NCI-H2107 treated with DMSO at 0.1 percent for 48 hours (cell line): ENCODE results near the gene PIK3C2G.
"Not testable (repeated sequence)": the region's sequence is repeated elsewhere in the genome, so short reads cannot be mapped to it uniquely, and the experiment has no call there.

Experiments used
- DNase-seq: peaks from one replicate; lab custom pipeline; 2025; ENCODE audit not compliant: unreplicated experiment; lab: John Stamatoyannopoulos, UW

The PIK3C2G gene

GRCh38 chr12:18461758-18462157 lies 200.4 kb downstream of the PIK3C2G start:
- DNase-seq, result no peak

DNA sequence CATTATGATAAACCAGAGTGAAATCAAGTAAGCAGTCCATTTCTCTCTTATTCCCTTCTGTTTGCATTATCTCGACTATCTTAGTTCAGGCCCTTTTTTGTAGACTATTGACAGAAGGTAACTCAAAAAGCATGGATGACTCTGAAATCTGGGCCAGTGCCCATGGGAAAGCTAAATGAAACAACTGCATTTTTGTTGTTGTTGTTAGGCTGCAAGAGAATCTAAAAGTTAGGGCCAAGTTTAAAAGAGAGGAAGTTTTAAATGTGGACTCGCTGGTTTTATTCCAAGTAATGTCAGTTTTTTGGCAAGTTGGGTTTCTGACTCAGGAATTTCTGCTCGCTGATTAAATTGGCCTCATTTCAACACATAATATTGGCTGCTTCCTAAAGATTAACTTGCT lies 201.1 kb downstream of the PIK3C2G start:
- no peak for DNase-seq

- no peak for DNase-seq
These were observed 206.4 kb downstream of the PIK3C2G start for GRCh38 chr12:18467620-18468245.

DNA sequence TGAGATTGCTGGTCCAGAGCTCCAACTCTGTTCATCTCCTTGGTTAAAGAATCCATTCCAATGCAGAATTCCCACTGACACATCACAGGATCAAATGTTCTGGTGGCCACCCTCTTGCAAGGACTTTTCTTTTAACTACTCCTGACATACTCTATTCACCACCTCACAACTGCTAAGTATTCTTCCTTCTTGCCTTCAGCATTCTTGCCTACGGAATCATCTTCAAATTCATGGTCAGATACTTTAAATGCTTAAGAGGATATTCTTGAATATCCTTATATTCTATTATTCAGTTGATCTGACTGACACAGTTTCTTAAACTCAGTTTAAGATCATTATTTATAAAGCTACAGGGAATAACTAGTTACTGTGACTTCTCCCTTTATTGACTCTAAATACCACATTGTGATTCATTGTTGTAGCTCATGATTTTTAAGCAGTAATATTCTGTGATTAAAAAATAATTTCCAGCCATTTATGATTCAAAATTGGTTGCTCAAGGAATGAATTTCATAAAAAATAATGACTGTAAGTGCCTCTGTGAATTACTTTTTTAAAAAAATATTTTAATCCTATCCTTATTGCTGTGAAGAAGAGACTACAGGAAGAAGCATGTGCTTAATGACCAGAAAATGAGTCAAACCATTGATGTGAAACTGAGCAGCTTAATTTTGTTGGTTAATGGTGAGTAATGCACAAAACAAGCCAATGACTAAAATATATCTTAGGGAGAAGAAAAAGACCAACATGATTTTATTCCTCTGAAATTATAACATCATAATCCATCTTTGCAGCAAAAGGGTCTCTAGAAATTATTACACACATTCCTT lies 207.1 kb downstream of the PIK3C2G start:
- no peak for DNase-seq

DNA sequence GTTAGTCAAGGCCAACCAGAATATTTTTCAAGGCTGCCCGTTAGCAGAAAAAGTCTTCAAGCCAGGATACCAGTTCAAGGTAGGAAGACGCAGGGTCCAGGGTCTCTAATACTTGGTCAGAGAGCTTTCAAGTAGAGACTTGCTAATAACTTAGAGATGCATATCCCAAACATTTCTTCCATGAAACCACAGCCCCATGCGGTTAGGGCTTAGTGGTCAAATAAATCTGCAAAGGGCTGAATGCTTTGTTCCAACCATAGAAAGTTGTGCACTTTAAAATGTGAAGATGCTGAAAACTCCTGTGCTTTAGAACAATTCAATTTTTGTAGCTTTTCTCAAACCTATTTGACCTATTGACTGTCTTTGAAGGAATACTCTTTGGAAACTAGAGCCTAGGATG lies 208.9 kb downstream of the PIK3C2G start:
- no peak for DNase-seq

- no peak for DNase-seq
These were observed 211.0 kb downstream of the PIK3C2G start for GRCh38 chr12:18472304-18472703.

DNA sequence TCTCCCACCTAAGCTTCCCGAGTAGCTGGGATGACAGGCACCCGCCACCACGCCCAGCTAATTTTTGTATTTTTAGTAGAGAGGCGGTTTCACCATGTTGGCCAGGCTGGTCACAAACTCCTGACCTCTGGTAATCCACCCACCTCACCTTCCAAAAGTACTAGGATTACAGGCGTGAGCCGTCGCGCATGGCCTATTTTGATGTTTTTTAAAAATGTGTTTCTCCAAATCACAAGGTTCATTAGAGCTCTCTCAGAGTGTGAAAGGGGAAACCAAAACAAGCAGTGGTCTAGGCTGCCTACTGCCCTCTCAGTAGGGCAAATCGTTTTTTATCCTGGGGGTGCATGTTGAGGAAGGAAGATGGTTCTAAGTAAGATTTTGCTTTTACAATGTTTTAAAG lies 211.5 kb downstream of the PIK3C2G start:
- no peak for DNase-seq

DNA sequence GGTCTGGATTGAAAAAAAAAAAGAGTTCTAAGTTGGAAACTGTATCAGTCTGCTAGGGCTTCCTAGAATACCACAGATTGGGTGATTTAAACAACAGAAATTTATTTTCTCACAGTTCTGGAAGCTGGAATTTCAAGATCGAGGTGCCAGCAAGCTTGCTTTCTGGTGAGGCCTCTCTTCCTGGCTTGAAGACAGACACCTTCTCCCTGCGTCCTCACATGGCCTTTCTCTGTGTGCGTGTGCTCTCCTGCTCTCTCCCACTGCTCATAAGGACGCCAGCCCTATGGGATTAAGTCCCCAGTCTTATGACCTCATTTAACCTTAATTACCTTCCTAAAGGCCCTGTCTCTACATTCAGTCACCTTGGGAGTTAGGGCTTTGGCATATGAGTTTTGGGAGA lies 215.5 kb downstream of the PIK3C2G start:
- DNase-seq, result no peak

GRCh38 chr12:18479256-18479655 lies 217.9 kb downstream of the PIK3C2G start:
- no peak for DNase-seq

DNA sequence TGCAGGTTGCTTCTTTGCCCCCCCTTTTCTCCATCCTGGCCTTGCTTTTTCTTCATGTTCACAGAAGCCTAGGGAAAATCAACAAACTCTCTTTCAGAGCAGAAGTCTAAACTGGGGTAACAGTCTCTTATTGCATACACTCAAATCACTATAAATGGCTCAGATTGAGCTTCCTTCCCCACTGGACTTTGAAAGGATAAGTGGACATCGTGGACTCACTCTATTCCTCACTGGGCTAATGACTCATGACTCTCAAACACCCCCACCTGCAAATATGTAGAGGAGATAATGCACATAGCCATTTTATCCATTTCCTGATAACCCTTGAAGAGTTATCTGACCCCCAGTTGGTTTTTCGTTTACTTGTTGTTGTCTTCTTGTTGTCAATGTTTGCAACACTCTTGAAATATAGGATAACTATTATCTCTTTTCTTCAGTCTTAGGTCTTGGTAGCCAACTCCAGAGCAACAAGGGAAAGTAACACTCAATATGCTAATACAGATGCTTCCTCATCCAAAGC lies 221.3 kb downstream of the PIK3C2G start:
- no peak for DNase-seq

DNA sequence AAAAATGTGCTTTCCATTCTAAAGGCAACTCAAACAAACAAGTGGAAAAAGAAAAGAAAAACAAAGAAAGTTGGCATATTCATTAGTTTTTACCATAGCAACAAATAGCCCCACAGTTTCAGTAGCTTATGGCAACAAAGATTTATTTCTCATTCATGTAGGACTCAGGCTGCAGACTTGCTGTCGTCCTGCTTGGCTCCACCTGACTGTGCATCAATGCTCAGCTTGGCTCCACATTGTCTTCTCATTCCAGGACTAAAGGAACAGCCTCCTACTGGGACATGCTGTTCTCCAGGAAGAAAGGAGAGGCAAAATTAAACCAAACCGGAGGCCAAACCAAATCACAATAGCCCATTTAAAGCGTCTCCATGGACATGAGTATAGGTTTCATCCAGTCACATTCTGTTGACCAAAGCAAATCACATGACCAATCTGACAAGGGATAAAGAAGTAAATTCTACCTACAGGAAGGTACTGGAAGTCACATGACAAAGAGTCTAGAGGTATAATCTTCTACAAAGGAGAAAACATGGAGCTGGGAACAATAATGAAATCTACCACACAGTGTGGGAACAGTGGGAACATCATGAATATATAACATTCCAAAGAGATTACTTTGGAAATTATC lies 222.5 kb downstream of the PIK3C2G start:
- DNase-seq, result no peak

DNA sequence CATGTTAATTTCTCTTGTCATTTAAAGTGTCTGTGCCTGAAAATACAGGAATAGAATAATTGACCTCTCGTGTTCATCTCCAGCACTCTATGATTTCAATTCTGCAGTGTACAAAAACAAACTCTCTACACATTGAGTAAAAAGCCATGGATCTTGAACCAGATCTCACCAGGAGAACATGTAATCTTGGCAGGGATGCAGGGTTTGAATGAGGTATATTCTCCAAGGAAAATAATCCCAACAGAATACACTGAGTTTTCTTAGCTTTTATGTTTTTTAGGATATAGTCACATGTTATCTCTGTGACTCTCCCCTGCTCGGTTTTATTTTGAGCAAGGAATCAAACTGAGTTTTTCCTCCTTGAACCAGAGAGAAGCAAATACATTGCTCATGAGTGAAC lies 224.7 kb downstream of the PIK3C2G start:
- DNase-seq, result no peak

DNA sequence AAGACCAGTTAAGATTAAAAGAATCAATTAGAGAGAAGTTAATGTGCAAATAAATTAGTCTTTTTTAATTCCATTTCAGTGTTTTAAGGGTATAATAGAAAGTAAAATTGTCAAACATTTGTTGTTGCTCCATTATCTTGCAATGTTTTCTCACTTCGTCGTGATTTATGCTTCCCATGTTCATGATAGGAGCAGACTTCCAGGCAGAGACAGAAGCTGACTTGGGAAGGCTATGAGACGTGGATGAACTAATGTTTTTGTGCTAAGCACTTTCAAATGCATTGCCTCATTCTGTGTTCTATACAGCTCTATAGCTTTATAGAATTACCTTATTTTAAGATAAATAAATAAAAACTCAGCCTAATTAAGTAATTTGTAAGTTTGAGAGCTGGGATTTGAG lies 226.2 kb downstream of the PIK3C2G start:
- no peak for DNase-seq

DNA sequence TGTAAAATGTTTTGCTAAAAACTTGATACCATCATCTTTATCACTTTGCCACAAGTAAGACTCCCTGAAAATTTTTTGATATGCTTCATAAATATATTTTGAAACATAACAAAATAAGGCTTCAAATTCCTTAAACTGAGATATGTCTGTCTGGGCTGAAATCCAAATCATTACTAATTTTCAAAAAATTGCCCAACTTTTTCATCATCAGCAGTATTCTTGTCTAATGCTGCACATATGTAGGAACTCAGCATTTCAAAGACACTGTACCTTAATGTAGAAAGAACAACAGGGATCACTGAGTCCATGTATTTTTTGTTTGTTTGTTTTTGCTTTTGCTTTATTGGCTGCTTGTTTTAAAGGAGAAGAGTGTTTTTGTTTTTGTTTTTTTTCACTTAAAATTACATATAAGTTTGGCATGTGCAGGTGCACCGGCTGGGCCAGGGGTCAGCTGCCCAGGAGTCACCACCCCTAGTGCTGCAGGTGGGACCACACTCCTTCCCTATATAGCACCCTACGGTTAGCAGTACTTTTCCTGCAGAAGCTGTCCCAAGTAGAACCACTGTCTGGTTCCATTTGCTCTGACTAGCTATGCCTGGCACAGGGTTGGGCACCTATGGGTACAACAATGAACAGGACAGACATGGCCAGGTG lies 231.2 kb downstream of the PIK3C2G start:
- no peak for DNase-seq

GRCh38 chr12:18496156-18496555 lies 234.8 kb downstream of the PIK3C2G start:
- DNase-seq, result no peak

DNA sequence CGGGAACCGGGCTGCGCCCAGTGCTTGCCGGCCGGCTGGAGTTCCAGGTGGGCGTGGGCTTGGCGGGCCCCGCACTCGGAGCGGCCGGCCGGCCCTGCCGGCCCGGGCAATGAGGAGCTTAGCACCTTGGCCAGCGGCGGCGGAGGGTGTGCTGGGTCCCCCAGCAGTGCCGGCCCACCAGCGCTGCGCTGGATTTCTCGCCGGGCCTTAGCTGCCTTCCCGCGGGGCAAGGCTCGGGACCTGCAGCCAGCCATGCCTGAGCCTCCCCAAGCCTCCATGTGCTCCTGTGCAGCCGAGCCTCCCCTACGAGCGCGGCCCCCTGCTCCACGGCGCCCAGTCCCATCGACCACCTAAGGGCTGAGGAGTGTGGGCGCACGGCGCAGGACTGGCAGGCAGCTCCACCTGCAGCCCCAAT lies 238.8 kb downstream of the PIK3C2G start:
- not testable (repeated sequence) for DNase-seq

- not testable (repeated sequence) for DNase-seq
These were observed 239.4 kb downstream of the PIK3C2G start for GRCh38 chr12:18500736-18501135.

- DNase-seq, result peak; percentile 5
These were observed 241.2 kb downstream of the PIK3C2G start for GRCh38 chr12:18502422-18502968.

DNA sequence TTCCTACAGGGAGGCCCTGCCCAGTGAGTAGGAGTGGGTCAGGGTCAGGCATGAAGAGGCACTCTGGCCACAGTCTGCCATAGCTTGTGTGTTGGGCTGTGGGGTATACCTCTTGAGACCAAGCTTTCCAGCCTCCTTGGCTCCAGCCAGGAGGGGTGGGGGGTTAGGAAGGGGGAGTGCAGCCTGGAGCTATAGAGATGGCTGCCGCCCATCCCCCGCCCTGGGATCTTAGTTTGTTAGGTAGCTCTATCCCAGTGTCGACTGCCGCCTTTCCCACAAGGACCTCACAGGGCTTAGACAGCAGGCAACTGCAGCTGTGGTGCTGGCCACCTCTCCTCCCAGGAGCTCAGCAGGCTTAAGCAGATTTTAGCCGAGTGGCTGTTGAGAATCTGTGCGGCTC lies 260.1 kb downstream of the PIK3C2G start:
- DNase-seq, result no peak

- no peak for DNase-seq
These were observed 261.5 kb downstream of the PIK3C2G start for GRCh38 chr12:18522806-18523205.

GRCh38 chr12:18542497-18542896 lies 281.2 kb downstream of the PIK3C2G start:
- not testable (repeated sequence) for DNase-seq
